NCI-H2107 treated with DMSO at 0.1 percent for 48 hours (cell line): ENCODE data around the gene RASGRF1.

Experiments used
- DNase-seq: peaks from one replicate; lab custom pipeline; 2025; ENCODE audit not compliant: unreplicated experiment; lab: John Stamatoyannopoulos, UW

The RASGRF1 gene

GRCh38 chr15:78988361-78988911, 102.1 kb downstream of the RASGRF1 start:
- no peak for DNase-seq

- no peak for DNase-seq
These were observed 102.8 kb downstream of the RASGRF1 start for GRCh38 chr15:78987556-78988360.

- no peak for DNase-seq
These were observed 104.6 kb downstream of the RASGRF1 start for GRCh38 chr15:78985859-78986475.

- DNase-seq: no peak
These were observed 106.5 kb downstream of the RASGRF1 start for GRCh38 chr15:78984041-78984440.

- DNase-seq: no peak
These were observed 107.2 kb downstream of the RASGRF1 start for GRCh38 chr15:78983146-78983918.

- DNase-seq: no peak
These were observed 107.8 kb downstream of the RASGRF1 start for GRCh38 chr15:78982736-78983135.

- DNase-seq: no peak
These were observed 108.9 kb downstream of the RASGRF1 start for GRCh38 chr15:78981532-78982313.

- DNase-seq: no peak
These were observed 110.9 kb downstream of the RASGRF1 start for GRCh38 chr15:78979456-78980320.

GRCh38 chr15:78978601-78979179, 111.9 kb downstream of the RASGRF1 start:
- DNase-seq: no peak

- DNase-seq: no peak
These were observed 112.8 kb downstream of the RASGRF1 start for GRCh38 chr15:78977591-78978347.

- DNase-seq: no peak
These were observed 113.4 kb downstream of the RASGRF1 start for GRCh38 chr15:78977091-78977571.

- DNase-seq: no peak
These were observed 113.9 kb downstream of the RASGRF1 start for GRCh38 chr15:78976691-78977090.

- DNase-seq: no peak
These were observed 116.2 kb downstream of the RASGRF1 start for GRCh38 chr15:78974272-78974918.

- no peak for DNase-seq
These were observed 120.8 kb downstream of the RASGRF1 start for GRCh38 chr15:78969687-78970349.

GRCh38 chr15:78968539-78969271, 121.9 kb downstream of the RASGRF1 start:
- DNase-seq: no peak

GRCh38 chr15:78968114-78968513, 122.5 kb downstream of the RASGRF1 start:
- no peak for DNase-seq

- no peak for DNase-seq
These were observed 130.3 kb downstream of the RASGRF1 start for GRCh38 chr15:78960308-78960707.
